Aorta (tissue), 5 donors: ENCODE measurements around the gene CAPN9. TPM values are rescaled to one million over a fixed set of nuclear protein-coding genes. Genes with fewer than 3 reads are reported as not detected.

Experiments used
- ATAC-seq: fragments of 200-7000 bp; cut with Tn5 transposase; one replicate; pipeline ENCODE4 v1.9.1; 2022; ENCODE audit warnings: moderate library complexity; ENCODE audit not compliant: low FRiP score
- DNase-seq, 2 donors: peaks; one replicate each; pipeline ENCODE4 v3.0.0-alpha.2; 2020
- H3K27ac ChIP-seq, 2 donors: one replicate each; pipeline ENCODE4 v1.5.1; 2013; ENCODE audit warnings: low read length in 2 of 2, mild to moderate bottlenecking in 2 of 2, moderate library complexity in 2 of 2, control low read depth in 1 of 2, inconsistent platforms in 1 of 2, low read depth in 1 of 2
- H3K27me3 ChIP-seq, 2 donors: one replicate each; pipeline ENCODE4 v1.6.1; 2013; ENCODE audit warnings: control low read depth in 1 of 2, low read length in 1 of 2, mild to moderate bottlenecking in 1 of 2, moderate library complexity in 1 of 2; ENCODE audit not compliant: insufficient read depth in 2 of 2, control insufficient read depth in 1 of 2
- H3K36me3 ChIP-seq, 2 donors: one replicate each; pipeline ENCODE4 v1.6.1; 2013; ENCODE audit warnings: control low read depth in 1 of 2, low read length in 1 of 2, mild to moderate bottlenecking in 1 of 2; ENCODE audit not compliant: insufficient read depth in 2 of 2, control insufficient read depth in 1 of 2
- H3K4me1 ChIP-seq, 2 donors: one replicate each; pipeline ENCODE4 v1.6.1; 2013; ENCODE audit warnings: low read length in 2 of 2, control low read depth in 1 of 2, mild to moderate bottlenecking in 1 of 2, moderate library complexity in 1 of 2; ENCODE audit not compliant: insufficient read depth in 2 of 2, control insufficient read depth in 1 of 2
- H3K4me3 ChIP-seq, 2 donors: one replicate each; pipeline ENCODE4 v1.5.1; 2013; ENCODE audit warnings: low read length in 2 of 2, control low read depth in 1 of 2, mild to moderate bottlenecking in 1 of 2
- H3K9me3 ChIP-seq: one replicate; pipeline ENCODE4 v1.6.1; 2013; ENCODE audit warnings: mild to moderate bottlenecking, low read length; ENCODE audit not compliant: control insufficient read depth
- WGBS, 2 donors: extraction: QIAGEN DNeasy Blood & Tissue Kit; methylation state at CpG; one replicate each; pipeline ENCODE4 v1.1.7; 2013; 5-methylcytosine and 5-hydroxymethylcytosine counted together
- intact Hi-C, 2 donors: fragments of 100-400 bp; cut with DNase I; formaldehyde crosslinking; loops; one replicate each; pipeline versions ENCODE4 v1.14.2 to v1.15.0; 2022
- polyA plus RNA-seq, 2 donors: library from polyadenylated mRNA; stranded (reverse); fragments of 200-250 nt; gene quantifications; one replicate each; pipeline ENCODE4 v1.2.3, GENCODE V29; 2013
- total RNA-seq, 2 donors: library from RNA; stranded (reverse); fragmentation: NEBNext Ultra II Directional; extraction: Animal tissue kit (Norgen Biotek cat#: 25700); gene quantifications; one replicate each; pipeline ENCODE4 v1.2.1, GENCODE V29; 2021
- donor health status: healthy with polysubstance abuse.
- donor health status: Bipolar disorder and iron deficiency.
- donor health status: DM: no; HTN: no; CAD: no.
- donor health status: DM: no; HTN: no; CAD: no.
- donor health status: DM: yes; HTN: yes; CAD: no.

The CAPN9 gene
- total and polyA plus RNA-seq, 4 donors = 0.46 to 6.0 TPM; not detected in 2

DNA sequence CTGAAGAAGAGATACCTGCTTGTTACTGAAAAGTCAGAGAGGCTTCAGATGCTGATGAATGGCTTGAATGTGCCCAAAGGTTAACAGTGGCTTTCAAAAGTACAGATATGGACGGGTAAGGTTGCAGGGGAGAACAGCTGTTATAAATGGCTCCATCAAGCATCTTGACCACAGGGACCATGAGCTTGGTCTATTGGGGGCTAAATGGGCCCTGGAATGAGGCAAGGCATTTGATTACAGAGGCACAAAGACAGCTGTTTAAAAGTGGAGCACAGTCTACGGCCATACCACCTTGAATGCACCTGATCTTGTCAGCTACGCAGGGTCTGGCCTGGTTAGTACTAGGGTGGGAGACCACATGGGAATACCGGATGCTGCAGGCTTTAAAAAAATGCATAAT lies 72.8 kb downstream of the CAPN9 start:
- no peak overlapping the region for H3K4me3 ChIP-seq
- DNase-seq (no peak), ATAC-seq (no peak)
- no peak overlapping the region for H3K27ac ChIP-seq
- no peaks in the 10 kb centered on the region for H3K27me3 ChIP-seq
- H3K36me3 ChIP-seq = no peaks in the 10 kb centered on the region
- 91 to 97% methylated on average over 4 of the region's 4 CpGs for whole genome bisulfite sequencing, 2 donors
- intact Hi-C loops = no loop called here
- H3K9me3 ChIP-seq = no peaks in the 10 kb centered on the region
- peaks cover 0 to 3% of the 10 kb centered on the region in 2 donors for H3K4me1 ChIP-seq

DNA sequence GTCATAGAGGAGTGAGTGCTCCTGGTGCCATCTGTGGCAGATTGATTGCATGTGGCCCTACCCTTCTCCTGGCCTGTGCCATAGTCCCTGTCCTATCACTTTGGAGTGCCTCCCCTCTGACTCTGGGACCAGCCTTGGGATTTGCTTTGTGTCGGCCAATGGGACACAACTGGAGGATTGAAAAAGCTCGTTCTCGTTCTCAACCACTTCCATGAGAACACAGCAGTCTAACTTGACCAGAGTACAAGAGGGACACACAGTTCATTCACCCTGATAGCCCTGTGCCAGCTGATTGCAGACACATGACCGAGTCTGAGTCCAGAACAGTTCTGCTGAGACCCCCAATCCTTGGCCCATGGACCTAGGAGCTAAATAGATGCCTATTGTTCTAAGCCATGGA lies 73.4 kb downstream of the CAPN9 start:
- Histone ChIP-seq H3K36me3 (no peaks in the 10 kb centered on the region), H3K27ac (no peak overlapping the region), H3K4me3 (no peak overlapping the region), H3K27me3 (no peaks in the 10 kb centered on the region), H3K9me3 (no peaks in the 10 kb centered on the region), H3K4me1 (peaks cover 0 to 3% of the 10 kb centered on the region in 2 donors)
- DNase-seq (no peak), ATAC-seq (no peak)
- WGBS, 2 donors = 94 to 95% methylated on average over 4 of the region's 4 CpGs
- intact Hi-C loops = no loop called here

DNA sequence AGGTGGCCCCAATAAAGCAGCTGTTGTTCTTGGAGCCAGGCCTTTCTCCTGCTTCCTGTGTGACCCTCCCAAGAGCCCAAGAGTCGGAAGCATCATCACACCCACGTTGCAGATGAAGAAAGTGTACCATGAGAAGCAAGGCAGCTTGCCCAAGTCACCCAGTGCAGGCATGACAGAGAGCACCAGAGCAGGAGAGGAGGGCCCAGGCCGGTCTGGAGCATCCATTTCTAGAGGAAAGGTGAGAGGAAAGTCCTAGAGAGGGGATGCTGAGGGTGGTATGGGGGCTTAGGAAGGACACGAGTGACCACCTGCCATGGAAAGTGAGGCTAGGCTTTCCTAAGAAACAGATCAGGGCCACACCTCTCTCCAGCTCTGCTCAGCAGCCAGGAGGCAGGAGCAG lies 74.2 kb downstream of the CAPN9 start:
- 71 to 72% methylated on average over 4 of the region's 4 CpGs for WGBS, 2 donors
- Histone ChIP-seq H3K36me3 (no peaks in the 10 kb centered on the region), H3K9me3 (no peaks in the 10 kb centered on the region), H3K27me3 (no peaks in the 10 kb centered on the region), H3K4me1 (peaks cover 0 to 3% of the 10 kb centered on the region in 2 donors), H3K4me3 (no peak overlapping the region), H3K27ac (no peak overlapping the region)
- DNase-seq (no peak), ATAC-seq (no peak)
- intact Hi-C loops = no loop called here

DNA sequence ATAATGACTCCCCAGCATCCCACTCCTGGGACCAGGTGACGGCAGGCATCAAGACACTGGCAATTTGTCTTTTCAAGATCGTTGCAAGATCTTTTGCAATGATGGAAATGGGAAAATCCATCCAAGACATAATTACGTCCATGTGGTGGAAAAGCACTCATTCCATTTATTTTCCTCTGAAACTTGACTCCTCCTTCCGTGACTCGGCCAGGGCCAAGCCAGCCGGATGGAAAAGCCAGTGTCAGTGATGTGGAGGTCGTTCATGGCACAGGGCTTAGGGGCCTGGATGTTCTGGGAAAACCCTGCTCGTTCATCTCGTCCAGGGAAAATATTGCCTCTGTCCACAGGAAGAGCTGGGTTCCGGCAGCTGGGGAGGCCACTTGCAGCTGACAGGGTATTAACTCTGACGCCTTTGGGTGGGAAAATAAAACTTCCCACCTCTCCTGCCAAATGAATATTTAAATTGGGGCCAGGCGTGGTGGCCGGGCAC lies 74.9 kb downstream of the CAPN9 start:
- ATAC-seq (peak; percentile 44), DNase-seq (peak in 1 of 2 donors; percentile 69)
- no peaks in the 10 kb centered on the region for H3K27me3 ChIP-seq
- H3K27ac ChIP-seq = no peak overlapping the region
- H3K9me3 ChIP-seq = no peaks in the 10 kb centered on the region
- H3K4me3 ChIP-seq = no peak overlapping the region
- WGBS, 2 donors = 60 to 68% methylated on average over 13 of the region's 13 CpGs
- no peaks in the 10 kb centered on the region for H3K36me3 ChIP-seq
- intact Hi-C loops = no loop called here
- H3K4me1 ChIP-seq = peaks cover 0 to 3% of the 10 kb centered on the region in 2 donors

DNA sequence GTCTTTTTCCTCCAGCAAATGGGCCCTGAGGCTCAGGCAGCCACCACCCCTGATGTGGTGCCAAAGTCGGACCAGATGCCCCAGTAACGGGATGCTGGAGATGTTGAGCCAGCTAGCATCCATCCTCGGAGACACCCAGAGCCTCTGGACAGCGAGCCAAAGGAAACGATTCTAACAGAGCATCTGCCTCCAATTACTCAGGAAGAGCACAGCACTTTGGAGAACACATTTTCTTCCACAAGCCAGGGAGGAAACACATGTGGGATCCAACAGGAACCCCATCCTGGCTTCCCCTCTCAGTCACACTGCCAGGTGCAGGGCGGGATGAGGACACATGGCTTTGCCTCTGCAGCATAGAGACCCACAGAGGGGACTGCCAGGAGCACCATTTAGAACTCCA lies 76.2 kb downstream of the CAPN9 start:
- Histone ChIP-seq H3K4me3 (no peak overlapping the region), H3K27ac (peak overlapping the region in 1 of 2 donors; percentile 66), H3K9me3 (no peaks in the 10 kb centered on the region), H3K36me3 (no peaks in the 10 kb centered on the region), H3K27me3 (no peaks in the 10 kb centered on the region), H3K4me1 (peaks cover 0 to 6% of the 10 kb centered on the region in 2 donors)
- intact Hi-C loops = no loop called here
- DNase-seq (peak in 1 of 2 donors; percentile 71), ATAC-seq (no peak)
- 67% methylated on average over 6 of the region's 6 CpGs for WGBS, 2 donors

DNA sequence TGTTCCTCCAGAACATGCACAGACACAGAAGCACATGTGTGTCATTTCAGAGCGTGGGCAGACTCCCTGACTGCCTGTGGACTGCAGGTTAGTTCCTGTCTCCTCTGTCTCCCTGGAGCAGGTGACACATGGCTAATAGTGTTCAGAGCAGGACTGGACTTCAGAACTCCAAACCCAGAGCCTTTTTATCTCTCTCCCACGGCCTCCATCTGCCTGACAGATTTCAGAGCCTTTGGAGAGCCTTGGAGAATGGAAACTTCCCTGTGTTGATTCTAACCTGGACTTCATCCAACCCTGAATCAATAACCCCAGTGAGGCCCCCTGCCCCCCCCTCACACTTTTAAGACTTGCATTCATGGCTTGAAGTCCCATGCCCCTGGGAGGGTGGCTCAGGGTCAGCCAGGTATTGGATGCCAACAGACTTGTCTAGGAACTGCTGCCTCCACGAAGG lies 76.8 kb downstream of the CAPN9 start:
- Histone ChIP-seq H3K4me1 (peaks cover 0 to 6% of the 10 kb centered on the region in 2 donors), H3K4me3 (no peak overlapping the region), H3K27me3 (no peaks in the 10 kb centered on the region), H3K9me3 (no peaks in the 10 kb centered on the region), H3K36me3 (no peaks in the 10 kb centered on the region), H3K27ac (peak overlapping the region; percentile 58 to 66)
- DNase-seq (no peak), ATAC-seq (no peak)
- 57 to 63% methylated on average over 3 of the region's 3 CpGs for WGBS, 2 donors
- intact Hi-C loops = loop anchor here in 1 of 2 donors (2.0 kb wide), 2 partner anchors 27 to 43 kb away; no protein-coding TSS in a partner anchor

DNA sequence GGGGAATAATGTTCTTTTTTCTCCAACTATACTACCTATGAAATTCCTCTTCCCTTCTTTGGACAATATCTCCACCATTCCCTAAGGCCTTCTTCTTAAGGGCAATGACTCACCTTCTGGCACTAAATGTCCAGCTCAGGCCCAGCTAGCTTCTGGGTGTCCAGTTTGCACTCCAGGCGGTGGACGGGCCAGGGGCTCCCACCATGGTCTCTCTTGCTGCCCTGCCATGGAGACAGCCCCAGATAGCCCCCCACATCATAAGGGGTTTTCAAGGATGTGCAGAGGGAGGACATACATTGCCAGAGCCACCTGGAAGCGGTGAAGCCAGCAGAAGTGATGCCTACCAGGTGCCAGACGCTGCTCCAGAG lies 77.3 kb downstream of the CAPN9 start:
- peak in 1 of 2 donors; percentile 67 for DNase-seq
- WGBS, 2 donors = 15 to 19% methylated on average over 4 of the region's 4 CpGs
- Histone ChIP-seq H3K27me3 (no peaks in the 10 kb centered on the region), H3K36me3 (no peaks in the 10 kb centered on the region), H3K4me3 (no peak overlapping the region), H3K9me3 (no peaks in the 10 kb centered on the region), H3K27ac (peak overlapping the region; percentile 94), H3K4me1 (peaks cover 0 to 6% of the 10 kb centered on the region in 2 donors)
- ATAC-seq = peak; percentile 62
- intact Hi-C loops = loop anchor here in 1 of 2 donors (2.0 kb wide), 2 partner anchors 26 to 42 kb away; no protein-coding TSS in a partner anchor

DNA sequence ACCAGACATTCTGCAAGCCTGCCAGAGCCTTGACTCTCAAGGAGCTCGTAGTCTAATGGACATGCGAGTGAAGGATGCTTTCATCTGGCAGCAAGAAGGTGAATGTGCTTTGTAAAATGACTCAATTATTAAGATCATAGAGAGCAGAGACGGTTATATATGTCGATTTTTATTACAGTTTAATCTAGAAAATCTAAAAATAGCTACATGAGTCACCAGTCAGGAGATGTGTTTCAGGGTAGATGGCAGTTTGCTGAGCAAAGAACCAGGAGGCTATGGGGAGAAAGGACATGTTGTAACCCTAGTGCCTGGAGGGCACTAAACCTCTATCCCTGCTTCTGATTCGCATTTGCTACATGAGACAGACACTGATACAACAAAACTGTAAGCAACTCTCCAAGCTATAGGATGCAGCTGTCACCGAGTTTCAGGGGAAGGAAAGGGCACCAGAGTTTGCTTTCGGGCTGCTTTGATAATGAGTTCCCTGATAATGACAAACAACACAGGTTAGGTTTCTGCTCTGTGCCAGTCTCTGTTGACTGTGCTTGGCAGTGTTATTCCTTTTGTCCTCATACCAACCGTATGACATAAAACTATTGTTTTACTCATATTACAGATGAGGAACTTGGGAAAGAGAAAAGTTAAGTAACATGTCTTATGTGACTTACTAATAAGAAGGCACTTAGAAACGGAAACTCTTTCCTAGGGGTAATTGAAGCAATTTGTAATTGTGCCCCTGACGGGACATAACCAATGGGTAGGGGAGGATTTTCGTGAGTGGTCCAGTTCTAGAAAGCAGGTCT lies 77.9 kb downstream of the CAPN9 start:
- DNase-seq = no peak
- 5 to 6% methylated on average over 11 of the region's 11 CpGs for WGBS, 2 donors
- Histone ChIP-seq H3K27ac (peak overlapping the region; percentile 94 to 96), H3K36me3 (no peaks in the 10 kb centered on the region), H3K27me3 (no peaks in the 10 kb centered on the region), H3K4me1 (peaks cover 0 to 6% of the 10 kb centered on the region in 2 donors), H3K4me3 (no peak overlapping the region), H3K9me3 (no peaks in the 10 kb centered on the region)
- ATAC-seq = peak; percentile 65
- intact Hi-C loops = loop anchor here (2.0 to 5.0 kb wide), 3 partner anchors 26 to 42 kb away; partner anchors contain the start of gene C1orf198 (in 1 of the 2)
